ENCODE results near the gene N4BP2L2. TPM values are rescaled to one million over a fixed set of nuclear protein-coding genes. Genes with fewer than 3 reads are reported as not detected.

Gene N4BP2L2
- total and polyA plus RNA-seq, 2 donors (not counting 3 experiments of a cell fraction or from before 2014, with no cell fraction given) = 21.7 to 101 TPM

- Histone ChIP-seq H3K79me2 (ENCODE audit: control insufficient read depth, insufficient read depth, low read length) (no peaks in the 10 kb centered on the region), H3K4me3 (replicated peaks in 1 of 3; ENCODE audit: insufficient read depth in 1 of 3, low read depth in 1 of 3, low read length in 3 of 3) (no peak overlapping the region), H3K9me1 (replicated peaks; ENCODE audit: control insufficient read depth, extremely low read depth, insufficient read depth, low read length) (no peaks in the 10 kb centered on the region), H2AFZ (ENCODE audit: low read depth, low read length) (peak overlapping the region; percentile 29), H3K9ac (replicated peaks; ENCODE audit: extremely low read depth, insufficient read depth, low read length) (no peak overlapping the region), H3K27ac (ENCODE audit: insufficient read depth, low read depth, low read length) (no peak overlapping the region), H3K36me3 (ENCODE audit: control insufficient read depth in 2 of 2, extremely low read depth in 1 of 2, insufficient read depth in 2 of 2, low read length in 2 of 2) (no peaks in the 10 kb centered on the region), H3K4me2 (ENCODE audit: insufficient read depth, low read length) (no peak overlapping the region), H3K4me1 (ENCODE audit: control insufficient read depth, extremely low read depth, insufficient read depth, low read length) (peaks cover 8% of the 10 kb centered on the region), H4K20me1 (replicated peaks; ENCODE audit: control insufficient read depth, extremely low read depth, insufficient read depth, low read length) (no peaks in the 10 kb centered on the region), H3K9me3 (replicated peaks; ENCODE audit: control insufficient read depth, insufficient read depth, low read length) (no peaks in the 10 kb centered on the region), H3K27me3 (ENCODE audit: control insufficient read depth in 2 of 2, insufficient read depth in 2 of 2, low read length in 2 of 2) (no peaks in the 10 kb centered on the region)
- ChIA-PET POLR2A (no interaction called here), CTCF (interaction anchor here (0.8 to 1.3 kb wide), 4 partner anchors 10 to 93 kb away, joined by 3 to 4 read pairs (median 3); partner anchors contain the start of genes BRCA2 and ZAR1L)
- BruUV-seq (replicated peaks) = no TSS peak
- DNase-seq (ENCODE audit: low read depth, low spot score) = no peak
- no peak for FAIRE-seq
- intact Hi-C loops (cut with micrococcal nuclease) = no loop called here
- TF ChIP-seq MAX (IDR thresholded peaks at IDR 0.05; ENCODE audit: insufficient read depth, insufficient read length) = no peak
- TF ChIP-seq EZH2 (IDR thresholded peaks at IDR 0.05; ENCODE audit: borderline replicate concordance, low read depth, low read length, severe bottlenecking) = no peak
- no peak for TF ChIP-seq JUN (IDR thresholded peaks at IDR 0.05; ENCODE audit: borderline replicate concordance, insufficient read depth, insufficient read length, low read depth)
- no peak for TF ChIP-seq CTCF (IDR thresholded peaks at IDR 0.05; ENCODE audit: extremely low read depth in 1 of 2, insufficient read depth in 1 of 2, low read depth in 1 of 2, low read length in 2 of 2)
- TF ChIP-seq GATA2 (IDR thresholded peaks at IDR 0.05; ENCODE audit: insufficient read depth, insufficient read length, low read depth, low read length) = no peak
- no peak for TF ChIP-seq POLR2A (IDR thresholded peaks at IDR 0.05; ENCODE audit: low read depth, low read length)
- TF ChIP-seq POLR2AphosphoS5 (IDR thresholded peaks at IDR 0.05; ENCODE audit: insufficient read depth, low read depth, low read length) = no peak
- no peak for TF ChIP-seq FOS (IDR thresholded peaks at IDR 0.05; ENCODE audit: borderline replicate concordance, insufficient read depth, low read length)
- no peak for TF ChIP-seq MYC (IDR thresholded peaks at IDR 0.05; ENCODE audit: low read depth, low read length)
- dilution Hi-C loops (cut with MboI; ENCODE audit: extremely low pct_ligation_motif_present, low sequenced_read_pairs) = no loop called here
Observed at GRCh38 chr13:32408296-32409000, 130.1 kb downstream of the N4BP2L2 start.
